Gastrocnemius medialis (tissue), 4 donors: ENCODE measurements around the gene DHDH.

Source experiments
- CTCF ChIP-seq, 5 experiments: fragments of 450-650 bp in 3 of 5; fragments of 200-600 bp in 2 of 5; sonication (generic) in 2 of 5; IDR thresholded peaks in 4 of 5; conservative IDR thresholded peaks in 1 of 5; 1 replicate in 4 of 5; 2 replicates in 1 of 5; pipeline ENCODE4 v1.5.1; 2016 to 2019; ENCODE audit warnings: antibody characterized with exemption in 5 of 5, mild to moderate bottlenecking in 3 of 5, moderate library complexity in 3 of 5
- POLR2A ChIP-seq, 2 donors: fragments of 450-650 bp; IDR thresholded peaks; one replicate each; pipeline ENCODE4 v1.6.1; 2017; ENCODE audit warnings: antibody characterized with exemption in 2 of 2, mild to moderate bottlenecking in 2 of 2, moderate library complexity in 2 of 2

DNA sequence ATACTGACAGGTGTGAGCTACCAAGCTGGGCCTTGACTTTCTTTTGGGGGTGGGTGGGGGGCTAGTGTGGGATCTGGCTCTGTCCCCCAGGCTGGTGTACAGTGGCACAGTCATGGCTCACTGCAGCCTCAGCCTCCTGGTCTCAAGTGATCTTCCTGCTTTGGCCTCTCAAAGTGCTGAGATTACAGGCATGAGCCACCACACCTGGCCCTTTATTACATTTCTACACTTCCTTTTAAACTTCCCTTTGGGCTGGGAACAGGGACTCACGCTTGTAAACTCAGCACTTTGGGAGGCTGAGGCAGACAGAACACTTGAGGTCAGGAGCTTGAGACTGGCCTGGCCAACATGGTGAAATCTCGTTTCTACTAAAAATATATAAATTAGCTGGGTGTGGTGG lies 43.6 kb downstream of the DHDH start:
- TF ChIP-seq CTCF (IDR thresholded peaks at IDR 0.05 in 4 of 5, conservative IDR thresholded peaks at IDR 0.05 in 1 of 5) (no peak), POLR2A (IDR thresholded peaks at IDR 0.05) (no peak)
